ENCODE measurements around the gene MTG1.

- TF ChIP-seq, protein P1, sequence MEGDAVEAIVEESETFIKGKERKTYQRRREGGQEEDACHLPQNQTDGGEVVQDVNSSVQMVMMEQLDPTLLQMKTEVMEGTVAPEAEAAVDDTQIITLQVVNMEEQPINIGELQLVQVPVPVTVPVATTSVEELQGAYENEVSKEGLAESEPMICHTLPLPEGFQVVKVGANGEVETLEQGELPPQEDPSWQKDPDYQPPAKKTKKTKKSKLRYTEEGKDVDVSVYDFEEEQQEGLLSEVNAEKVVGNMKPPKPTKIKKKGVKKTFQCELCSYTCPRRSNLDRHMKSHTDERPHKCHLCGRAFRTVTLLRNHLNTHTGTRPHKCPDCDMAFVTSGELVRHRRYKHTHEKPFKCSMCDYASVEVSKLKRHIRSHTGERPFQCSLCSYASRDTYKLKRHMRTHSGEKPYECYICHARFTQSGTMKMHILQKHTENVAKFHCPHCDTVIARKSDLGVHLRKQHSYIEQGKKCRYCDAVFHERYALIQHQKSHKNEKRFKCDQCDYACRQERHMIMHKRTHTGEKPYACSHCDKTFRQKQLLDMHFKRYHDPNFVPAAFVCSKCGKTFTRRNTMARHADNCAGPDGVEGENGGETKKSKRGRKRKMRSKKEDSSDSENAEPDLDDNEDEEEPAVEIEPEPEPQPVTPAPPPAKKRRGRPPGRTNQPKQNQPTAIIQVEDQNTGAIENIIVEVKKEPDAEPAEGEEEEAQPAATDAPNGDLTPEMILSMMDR (conservative IDR thresholded peaks at IDR 0.05; ENCODE audit: low read length), result no peak
- TF ChIP-seq EZH2phosphoT487 (IDR thresholded peaks at IDR 0.05; ENCODE audit: borderline replicate concordance), result no peak
Measured at GRCh38 chr10:133419211-133419950, 25.4 kb downstream of the MTG1 start.

Measured in Loucy (cell line).